GM12892 (cell line): ENCODE measurements around the gene MAPRE3.

Experiments used
- DNase-seq: peaks from one replicate; pipeline ENCODE4 v3.0.0; 2011; ENCODE audit not compliant: insufficient read length
- FAIRE-seq: peaks from 2 replicates; lab custom pipeline; 2011; peaks lifted over from hg19 to GRCh38; lab: Jason Lieb, UNC
- POLR2A ChIP-seq: IDR thresholded peaks from 2 replicates; pipeline ENCODE4 v1.6.1; 2011; ENCODE audit warnings: low read depth, low read length, control low read depth
- POLR2AphosphoS5 ChIP-seq: IDR thresholded peaks from 2 replicates; pipeline ENCODE4 v1.6.1; 2011; ENCODE audit warnings: low read depth, low read length, control low read depth
- TAF1 ChIP-seq: IDR thresholded peaks from 2 replicates; pipeline ENCODE4 v1.6.1; 2011; ENCODE audit warnings: low read depth, mild to moderate bottlenecking, control low read depth, low read length, borderline replicate concordance

The MAPRE3 gene

GRCh38 chr2:27009083-27009482 is 38.6 kb downstream of the MAPRE3 start:
- FAIRE-seq: no peak
- no peak for DNase-seq
- TF ChIP-seq POLR2A (no peak), TAF1 (no peak), POLR2AphosphoS5 (no peak)

- FAIRE-seq (no peak), DNase-seq (no peak)
- TF ChIP-seq TAF1 (no peak), POLR2AphosphoS5 (no peak), POLR2A (no peak)
These were observed 39.3 kb downstream of the MAPRE3 start for GRCh38 chr2:27009716-27010115.

GRCh38 chr2:27010139-27010538 is 39.7 kb downstream of the MAPRE3 start:
- no peak for DNase-seq
- TF ChIP-seq POLR2AphosphoS5 (no peak), TAF1 (no peak), POLR2A (no peak)
- no peak for FAIRE-seq

- DNase-seq (no peak), FAIRE-seq (no peak)
- no peak for TF ChIP-seq POLR2A
- TF ChIP-seq POLR2AphosphoS5: no peak
- TF ChIP-seq TAF1: no peak
These were observed 43.3 kb downstream of the MAPRE3 start for GRCh38 chr2:27013738-27014137.

- TF ChIP-seq POLR2A: no peak
- no peak for TF ChIP-seq POLR2AphosphoS5
- TF ChIP-seq TAF1: no peak
- DNase-seq: no peak
- no peak for FAIRE-seq
These were observed 44.5 kb downstream of the MAPRE3 start for GRCh38 chr2:27014771-27015433.

- no peak for DNase-seq
- no peak for TF ChIP-seq POLR2A
- TF ChIP-seq TAF1: no peak
- TF ChIP-seq POLR2AphosphoS5: no peak
- peak; percentile 70 for FAIRE-seq
These were observed 46.4 kb downstream of the MAPRE3 start for GRCh38 chr2:27016801-27017325.

- DNase-seq (no peak), FAIRE-seq (no peak)
- TF ChIP-seq TAF1 (no peak), POLR2AphosphoS5 (no peak)
These were observed 47.7 kb downstream of the MAPRE3 start for GRCh38 chr2:27018142-27018541.

- FAIRE-seq: no peak
- TF ChIP-seq POLR2A (no peak), POLR2AphosphoS5 (no peak), TAF1 (no peak)
These were observed 49.0 kb downstream of the MAPRE3 start for GRCh38 chr2:27019459-27019858.

GRCh38 chr2:27019931-27020855 is 49.8 kb downstream of the MAPRE3 start:
- TF ChIP-seq POLR2AphosphoS5 (no peak), POLR2A (no peak), TAF1 (no peak)
- FAIRE-seq: no peak
- no peak for DNase-seq

More at GRCh38 chr2:27019459-27019858, 49.0 kb downstream of the MAPRE3 start:
- no peak for DNase-seq

GRCh38 chr2:27021253-27022049 is 51.0 kb downstream of the MAPRE3 start:
- no peak for FAIRE-seq
- DNase-seq: no peak
- TF ChIP-seq POLR2A (no peak), TAF1 (no peak), POLR2AphosphoS5 (no peak)

- FAIRE-seq (no peak), DNase-seq (no peak)
- TF ChIP-seq TAF1: no peak
These were observed 53.3 kb downstream of the MAPRE3 start for GRCh38 chr2:27023740-27024139.

GRCh38 chr2:27024188-27024587 is 53.8 kb downstream of the MAPRE3 start:
- TF ChIP-seq POLR2AphosphoS5 (no peak), POLR2A (no peak), TAF1 (no peak)
- FAIRE-seq (no peak), DNase-seq (no peak)
